Calu3 (cell line): ENCODE data around the gene ABCB8. TPM values are rescaled to one million over a fixed set of nuclear protein-coding genes. Genes with fewer than 3 reads are reported as not detected.
"Not testable (repeated sequence)": the region's sequence is repeated elsewhere in the genome, so short reads cannot be mapped to it uniquely, and the experiment has no call there.

Source experiments
- BruUV-seq: library from RNA; stranded (reverse); fragments of 400-500 nt; replicated peaks from 2 replicates; lab custom pipeline; 2021; lab: Mats Ljungman, UMichigan
- CTCF ChIA-PET: fragments of 300-600 bp; sonication (Branson Sonifier 250); formaldehyde crosslinking; loops from one replicate; lab custom pipeline; 2022; ENCODE audit warnings: antibody characterized with exemption; lab: Charles Lee
- DNase-seq: peaks from one replicate; pipeline ENCODE4 v3.0.0; 2022
- H3K27ac Mint-ChIP-seq: one replicate; pipeline ENCODE4 v1.8.0; 2022; ENCODE audit warnings: mixed read lengths; ENCODE audit not compliant: unreplicated experiment
- H3K27me3 Mint-ChIP-seq: one replicate; pipeline ENCODE4 v1.8.0; 2022; ENCODE audit warnings: mixed read lengths; ENCODE audit not compliant: unreplicated experiment
- H3K36me3 Mint-ChIP-seq: one replicate; pipeline ENCODE4 v1.8.0; 2022; ENCODE audit warnings: mild to moderate bottlenecking, moderate library complexity, mixed read lengths; ENCODE audit not compliant: insufficient read depth, unreplicated experiment
- H3K4me1 Mint-ChIP-seq: one replicate; pipeline ENCODE4 v1.8.0; 2022; ENCODE audit warnings: mild to moderate bottlenecking, low read depth, mixed read lengths; ENCODE audit not compliant: unreplicated experiment
- H3K4me3 Mint-ChIP-seq: one replicate; pipeline ENCODE4 v1.8.0; 2022; ENCODE audit warnings: mild to moderate bottlenecking, low read depth, moderate library complexity, mixed read lengths; ENCODE audit not compliant: unreplicated experiment
- H3K9me3 Mint-ChIP-seq: one replicate; pipeline ENCODE4 v1.8.0; 2022; ENCODE audit warnings: low read depth, mixed read lengths; ENCODE audit not compliant: unreplicated experiment
- intact Hi-C: fragments of 100-400 bp; cut with micrococcal nuclease; formaldehyde crosslinking; loops from one replicate; pipeline ENCODE4 v1.10.0; 2022; ENCODE audit not compliant: unreplicated experiment
- total RNA-seq: library from RNA; stranded (reverse); gene quantifications from 2 replicates; pipeline ENCODE4 v1.2.3, GENCODE V29; 2022
- TF ChIP-seq, protein P1 (sequence below): fragments of 200-600 bp; IDR thresholded peaks from one replicate; pipeline ENCODE4 v1.8.0; 2022; ENCODE audit warnings: antibody characterized with exemption; ENCODE audit not compliant: unreplicated experiment

Gene ABCB8
- total RNA-seq, 1 experiment from 2014 or later, result 40.2 TPM

DNA sequence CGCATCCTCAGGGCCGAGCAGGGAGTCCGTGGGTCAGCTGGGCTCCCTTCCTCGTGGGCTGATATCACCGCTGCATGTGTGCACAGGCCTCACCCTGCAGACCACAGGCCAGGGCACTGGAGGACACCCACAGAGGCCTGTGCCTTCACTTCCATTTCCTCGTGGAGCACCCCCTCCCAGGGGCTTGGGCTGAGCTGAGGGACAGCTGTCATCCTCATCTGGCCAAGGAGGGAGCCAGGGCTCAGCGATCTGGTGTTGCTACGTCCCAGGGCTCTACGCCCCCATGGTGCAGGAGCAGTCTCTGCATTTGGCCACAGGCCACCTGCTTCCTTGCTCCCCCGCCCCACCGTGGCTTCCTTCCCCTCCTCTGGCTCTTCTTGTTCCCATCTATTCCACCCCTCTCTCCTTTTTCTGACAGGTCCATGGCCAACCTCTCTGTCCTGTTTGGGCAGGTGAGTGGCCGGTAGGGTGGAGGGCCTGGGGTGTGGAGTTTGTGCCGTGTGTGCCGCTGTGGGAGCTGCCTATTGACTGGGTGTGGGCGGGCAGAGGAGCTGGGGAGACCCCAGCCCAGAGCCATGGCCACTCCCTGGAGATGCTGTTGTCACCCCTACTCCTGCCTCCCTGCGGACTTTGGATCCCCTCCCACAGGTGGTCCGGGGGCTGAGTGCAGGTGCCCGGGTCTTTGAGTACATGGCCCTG, 11.7 kb downstream of the ABCB8 start:
- Mint-ChIP-seq H3K4me3 (peak overlapping the region; percentile 13), H3K27me3 (no peaks in the 10 kb centered on the region), H3K27ac (peak overlapping the region; percentile 89), H3K36me3 (peaks cover 33% of the 10 kb centered on the region), H3K9me3 (no peaks in the 10 kb centered on the region), H3K4me1 (peaks cover 20% of the 10 kb centered on the region)
- no peak for DNase-seq
- CTCF ChIA-PET, result interaction anchor here (1.9 kb wide), 1 partner anchor 12 kb away, joined by 6 read pairs; the partner anchor contains the start of gene ABCB8
- TF ChIP-seq, protein P1, sequence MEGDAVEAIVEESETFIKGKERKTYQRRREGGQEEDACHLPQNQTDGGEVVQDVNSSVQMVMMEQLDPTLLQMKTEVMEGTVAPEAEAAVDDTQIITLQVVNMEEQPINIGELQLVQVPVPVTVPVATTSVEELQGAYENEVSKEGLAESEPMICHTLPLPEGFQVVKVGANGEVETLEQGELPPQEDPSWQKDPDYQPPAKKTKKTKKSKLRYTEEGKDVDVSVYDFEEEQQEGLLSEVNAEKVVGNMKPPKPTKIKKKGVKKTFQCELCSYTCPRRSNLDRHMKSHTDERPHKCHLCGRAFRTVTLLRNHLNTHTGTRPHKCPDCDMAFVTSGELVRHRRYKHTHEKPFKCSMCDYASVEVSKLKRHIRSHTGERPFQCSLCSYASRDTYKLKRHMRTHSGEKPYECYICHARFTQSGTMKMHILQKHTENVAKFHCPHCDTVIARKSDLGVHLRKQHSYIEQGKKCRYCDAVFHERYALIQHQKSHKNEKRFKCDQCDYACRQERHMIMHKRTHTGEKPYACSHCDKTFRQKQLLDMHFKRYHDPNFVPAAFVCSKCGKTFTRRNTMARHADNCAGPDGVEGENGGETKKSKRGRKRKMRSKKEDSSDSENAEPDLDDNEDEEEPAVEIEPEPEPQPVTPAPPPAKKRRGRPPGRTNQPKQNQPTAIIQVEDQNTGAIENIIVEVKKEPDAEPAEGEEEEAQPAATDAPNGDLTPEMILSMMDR, result no peak
- intact Hi-C loops, result no loop called here
- BruUV-seq, result no TSS peak

DNA sequence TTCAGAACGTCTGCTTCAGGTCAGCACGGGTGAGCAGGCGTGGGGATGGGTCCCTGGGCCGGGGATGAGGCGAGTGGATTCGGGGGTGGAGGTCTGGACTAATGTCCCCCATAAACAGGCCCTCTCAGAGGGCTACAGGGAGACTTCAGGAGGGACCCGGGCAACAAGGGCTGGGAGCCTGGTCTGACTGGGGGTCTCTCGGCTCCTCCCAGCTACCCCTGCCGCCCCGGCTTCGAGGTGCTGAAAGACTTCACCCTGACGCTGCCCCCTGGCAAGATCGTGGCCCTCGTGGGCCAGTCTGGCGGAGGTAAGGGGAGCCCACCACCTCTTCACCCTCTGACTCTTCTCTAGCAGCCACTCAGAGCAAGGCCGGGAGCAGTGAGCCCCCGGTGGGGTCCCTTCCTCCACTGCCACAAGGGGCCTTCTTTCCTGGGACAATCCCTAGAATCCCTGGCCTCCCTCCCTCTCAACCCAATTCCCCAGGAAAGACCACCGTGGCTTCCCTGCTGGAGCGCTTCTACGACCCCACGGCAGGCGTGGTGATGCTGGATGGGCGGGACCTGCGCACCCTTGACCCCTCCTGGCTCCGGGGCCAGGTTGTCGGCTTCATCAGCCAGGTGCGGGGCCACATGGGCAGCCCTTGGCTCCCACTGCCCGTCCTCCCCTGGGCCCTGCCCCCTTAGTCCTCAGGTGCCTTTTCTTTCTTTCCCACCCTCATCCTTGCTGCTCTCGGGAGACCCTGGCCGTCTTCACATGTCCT, 12.5 kb downstream of the ABCB8 start:
- H3K4me1 Mint-ChIP-seq, result peaks cover 20% of the 10 kb centered on the region
- intact Hi-C loops, result no loop called here
- peaks cover 33% of the 10 kb centered on the region for H3K36me3 Mint-ChIP-seq
- H3K9me3 Mint-ChIP-seq, result no peaks in the 10 kb centered on the region
- CTCF ChIA-PET, result no interaction called here
- no peaks in the 10 kb centered on the region for H3K27me3 Mint-ChIP-seq
- no TSS peak for BruUV-seq
- H3K4me3 Mint-ChIP-seq, result no peak overlapping the region
- H3K27ac Mint-ChIP-seq, result no peak overlapping the region
- TF ChIP-seq, protein P1, result no peak
- no peak for DNase-seq

DNA sequence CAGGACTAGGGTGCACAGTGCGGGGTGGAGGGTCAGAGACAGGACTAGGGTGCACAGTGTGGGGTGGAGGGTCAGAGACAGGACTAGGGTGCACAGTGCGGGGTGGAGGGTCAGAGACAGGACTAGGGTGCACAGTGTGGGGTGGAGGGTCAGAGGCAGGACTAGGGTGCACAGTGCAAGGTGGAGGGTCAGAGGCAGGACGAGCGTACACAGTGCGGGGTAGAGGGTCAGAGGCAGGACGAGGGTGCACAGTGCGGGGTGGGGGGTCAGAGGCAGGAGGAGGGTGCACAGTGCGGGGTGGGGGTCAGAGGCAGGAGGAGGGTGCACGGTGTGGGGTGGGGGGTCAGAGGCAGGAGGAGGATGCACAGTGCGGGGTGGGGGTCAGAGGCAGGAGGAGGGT, 15.2 kb downstream of the ABCB8 start:
- H3K27ac Mint-ChIP-seq, CTCF ChIA-PET, BruUV-seq, H3K27me3 Mint-ChIP-seq, intact Hi-C loops, DNase-seq, H3K9me3 Mint-ChIP-seq, H3K4me3 Mint-ChIP-seq: not testable (repeated sequence)
- H3K4me1 Mint-ChIP-seq, result peaks cover 20% of the 10 kb centered on the region
- peaks cover 33% of the 10 kb centered on the region for H3K36me3 Mint-ChIP-seq

DNA sequence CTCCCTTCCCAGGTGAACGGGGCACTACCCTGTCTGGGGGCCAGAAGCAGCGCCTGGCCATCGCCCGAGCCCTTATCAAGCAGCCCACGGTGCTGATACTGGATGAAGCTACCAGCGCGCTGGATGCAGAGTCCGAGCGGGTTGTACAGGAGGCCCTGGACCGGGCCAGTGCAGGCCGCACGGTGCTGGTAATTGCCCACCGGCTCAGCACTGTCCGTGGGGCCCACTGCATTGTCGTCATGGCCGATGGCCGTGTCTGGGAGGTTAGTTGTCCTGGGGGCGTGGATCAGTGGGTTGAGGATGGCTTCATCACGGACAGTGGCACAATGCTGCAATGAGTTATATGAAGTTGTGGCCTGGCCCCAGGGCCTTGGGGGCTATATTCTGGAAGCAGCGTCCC, 15.7 kb downstream of the ABCB8 start:
- Mint-ChIP-seq H3K27ac (no peak overlapping the region), H3K9me3 (no peaks in the 10 kb centered on the region), H3K4me1 (peaks cover 15% of the 10 kb centered on the region), H3K36me3 (peaks cover 33% of the 10 kb centered on the region), H3K4me3 (no peak overlapping the region), H3K27me3 (no peaks in the 10 kb centered on the region)
- no TSS peak for BruUV-seq
- DNase-seq, result no peak
- intact Hi-C loops, result no loop called here
- TF ChIP-seq, protein P1, result no peak
- CTCF ChIA-PET, result interaction anchor here (1.1 kb wide), 1 partner anchor 17 kb away, joined by 3 read pairs; no protein-coding TSS in a partner anchor
